NCI-H2107 treated with DMSO at 0.1 percent for 48 hours (cell line): ENCODE results near the gene THADA.
A peak's percentile ranks its signal among the peaks of the same experiment; 100 is the strongest.
"Not testable (repeated sequence)": the region's sequence is repeated elsewhere in the genome, so short reads cannot be mapped to it uniquely, and the experiment has no call there.

Source experiments
- DNase-seq: peaks from one replicate; lab custom pipeline; 2025; ENCODE audit not compliant: unreplicated experiment; lab: John Stamatoyannopoulos, UW

The THADA gene

GRCh38 chr2:43467891-43468290 lies 127.9 kb downstream of the THADA start:
- DNase-seq, result no peak

GRCh38 chr2:43465234-43465633 lies 130.6 kb downstream of the THADA start:
- DNase-seq, result no peak

- no peak for DNase-seq
Observed at GRCh38 chr2:43464590-43464989, 131.2 kb downstream of the THADA start.

- DNase-seq, result peak; percentile 31
Observed at GRCh38 chr2:43462866-43463641, 132.8 kb downstream of the THADA start.

GRCh38 chr2:43461453-43462073 lies 134.3 kb downstream of the THADA start:
- DNase-seq, result no peak

GRCh38 chr2:43460611-43461365 lies 135.1 kb downstream of the THADA start:
- DNase-seq, result no peak

GRCh38 chr2:43460174-43460546 lies 135.7 kb downstream of the THADA start:
- no peak for DNase-seq

GRCh38 chr2:43459446-43460173 lies 136.2 kb downstream of the THADA start:
- no peak for DNase-seq

GRCh38 chr2:43458014-43458628 lies 137.7 kb downstream of the THADA start:
- no peak for DNase-seq

GRCh38 chr2:43455731-43456642 lies 139.9 kb downstream of the THADA start:
- no peak for DNase-seq

- DNase-seq, result no peak
Observed at GRCh38 chr2:43455296-43455695, 140.5 kb downstream of the THADA start.

- no peak for DNase-seq
Observed at GRCh38 chr2:43454791-43455190, 141.0 kb downstream of the THADA start.

GRCh38 chr2:43453179-43454170 lies 142.4 kb downstream of the THADA start:
- DNase-seq, result no peak

GRCh38 chr2:43452318-43452731 lies 143.5 kb downstream of the THADA start:
- no peak for DNase-seq

- no peak for DNase-seq
Observed at GRCh38 chr2:43450617-43451016, 145.2 kb downstream of the THADA start.

- DNase-seq, result no peak
Observed at GRCh38 chr2:43448822-43449110, 147.1 kb downstream of the THADA start.

GRCh38 chr2:43448011-43448821 lies 147.6 kb downstream of the THADA start:
- no peak for DNase-seq

- DNase-seq, result not testable (repeated sequence)
Observed at GRCh38 chr2:43446755-43447154, 149.1 kb downstream of the THADA start.
